IMR-90 (cell line): ENCODE data around the gene SYNGR2. TPM values are rescaled to one million over a fixed set of nuclear protein-coding genes. Genes with fewer than 3 reads are reported as not detected.

Experiments
- ATAC-seq: fragments of 200-7000 bp; cut with Tn5 transposase; 2 replicates; pipeline ENCODE4 v1.9.1; 2020; ENCODE audit warnings: low read depth, mild to moderate bottlenecking, moderate library complexity
- BruUV-seq: library from RNA; stranded (reverse); fragments of 400-500 nt; replicated peaks from 2 replicates; lab custom pipeline; 2021; lab: Mats Ljungman, UMichigan
- CTCF ChIA-PET: fragments of 300-600 bp; formaldehyde crosslinking; extraction: SDS; loops from one replicate; lab custom pipeline; 2021; ENCODE audit warnings: antibody characterized with exemption; lab: Yijun Ruan, JAX
- POLR2A ChIA-PET: fragments of 300-600 bp; sonication (Branson Sonifier 250); formaldehyde crosslinking; loops from one replicate; lab custom pipeline; 2022; ENCODE audit warnings: antibody characterized with exemption; ENCODE audit not compliant: unreplicated experiment; lab: Charles Lee
- DNase-seq: peaks from one replicate; pipeline ENCODE4 v3.0.0; 2013
- H2AFZ ChIP-seq: replicated peaks from 2 replicates; pipeline ENCODE3; 2013; ENCODE audit warnings: low read length, mild to moderate bottlenecking; ENCODE audit not compliant: poor library complexity
- H2AK5ac ChIP-seq: 2 replicates; pipeline ENCODE4 v1.6.1; 2013; ENCODE audit warnings: low read depth, low read length, inconsistent platforms
- H2AK9ac ChIP-seq: replicated peaks from 2 replicates; pipeline ENCODE3; 2013; ENCODE audit warnings: mild to moderate bottlenecking, low read depth, low read length, moderate library complexity; ENCODE audit not compliant: poor library complexity
- H2BK120ac ChIP-seq: 2 replicates; pipeline ENCODE4 v1.6.1; 2013; ENCODE audit warnings: low read depth, low read length, inconsistent platforms
- H2BK15ac ChIP-seq: 3 replicates; pipeline ENCODE4 v1.6.1; 2013; ENCODE audit warnings: low read depth, low read length, inconsistent platforms
- H2BK20ac ChIP-seq: 2 replicates; pipeline ENCODE4 v1.6.1; 2013; ENCODE audit warnings: low read depth, mild to moderate bottlenecking, inconsistent platforms, low read length, moderate library complexity
- H2BK5ac ChIP-seq: 2 replicates; pipeline ENCODE4 v1.6.1; 2013; ENCODE audit warnings: mild to moderate bottlenecking, low read depth, low read length, inconsistent platforms; ENCODE audit not compliant: poor library complexity, severe bottlenecking
- H3K14ac ChIP-seq: replicated peaks from 2 replicates; pipeline ENCODE4 v1.6.1; 2013; ENCODE audit warnings: low read depth, low read length, inconsistent platforms
- H3K18ac ChIP-seq: 2 replicates; pipeline ENCODE4 v1.6.1; 2013; ENCODE audit warnings: low read depth, low read length, control low read depth
- H3K23ac ChIP-seq: 2 replicates; pipeline ENCODE4 v1.6.1; 2013; ENCODE audit warnings: low read depth, low read length, inconsistent platforms
- H3K27ac ChIP-seq: 2 replicates; pipeline ENCODE4 v1.5.1; 2013; ENCODE audit warnings: mild to moderate bottlenecking, control low read depth, low read length; ENCODE audit not compliant: insufficient read depth
- H3K27me3 ChIP-seq: 2 replicates; pipeline ENCODE4 v1.6.1; 2013; ENCODE audit warnings: low read length; ENCODE audit not compliant: control insufficient read depth, insufficient read depth
- H3K36me3 ChIP-seq: 2 replicates; pipeline ENCODE4 v1.6.1; 2013; ENCODE audit warnings: low read length, mixed read lengths; ENCODE audit not compliant: control insufficient read depth, insufficient read depth
- H3K4ac ChIP-seq: 2 replicates; pipeline ENCODE4 v1.6.1; 2013; ENCODE audit warnings: low read depth, low read length, inconsistent platforms
- H3K4me1 ChIP-seq: 2 replicates; pipeline ENCODE4 v1.6.1; 2013; ENCODE audit warnings: low read length, mixed read lengths; ENCODE audit not compliant: control insufficient read depth, insufficient read depth
- H3K4me2 ChIP-seq: 2 replicates; pipeline ENCODE4 v1.6.1; 2013; ENCODE audit warnings: low read depth, mild to moderate bottlenecking, control low read depth, low read length, moderate library complexity
- H3K4me3 ChIP-seq: 2 replicates; pipeline ENCODE4 v1.5.1; 2013; ENCODE audit warnings: low read depth, mild to moderate bottlenecking, control low read depth, low read length, moderate library complexity; ENCODE audit not compliant: insufficient read depth
- H3K56ac ChIP-seq: 2 replicates; pipeline ENCODE4 v1.6.1; 2013; ENCODE audit warnings: low read length, inconsistent platforms; ENCODE audit not compliant: insufficient read depth; ENCODE audit errors: extremely low read depth
- H3K79me1 ChIP-seq, 2 experiments: 2 replicates each; pipeline ENCODE4 v1.6.1; 2013; ENCODE audit warnings: low read length in 2 of 2, inconsistent platforms in 1 of 2, low read depth in 1 of 2
- H3K9ac ChIP-seq: 2 replicates; pipeline ENCODE4 v1.6.1; 2013; ENCODE audit warnings: low read depth, low read length, control low read depth
- H3K9me1 ChIP-seq: 2 replicates; pipeline ENCODE4 v1.6.1; 2013; ENCODE audit warnings: low read length, inconsistent platforms; ENCODE audit not compliant: insufficient read depth
- H3K9me3 ChIP-seq: 2 replicates; pipeline ENCODE4 v1.6.1; 2013; ENCODE audit warnings: low read length; ENCODE audit not compliant: control insufficient read depth, insufficient read depth
- H4K20me1 ChIP-seq: 2 replicates; pipeline ENCODE4 v1.6.1; 2013; ENCODE audit warnings: low read length, inconsistent platforms; ENCODE audit not compliant: insufficient read depth
- H4K5ac ChIP-seq: 2 replicates; pipeline ENCODE4 v1.6.1; 2013; ENCODE audit warnings: mild to moderate bottlenecking, low read depth, low read length, control low read depth
- H4K8ac ChIP-seq, 2 experiments: 2 replicates each; pipeline ENCODE4 v1.6.1; 2013; ENCODE audit warnings: low read depth in 2 of 2, low read length in 2 of 2, control low read depth in 1 of 2, inconsistent platforms in 1 of 2
- H4K91ac ChIP-seq: 2 replicates; pipeline ENCODE4 v1.6.1; 2013; ENCODE audit warnings: low read depth, low read length, inconsistent platforms; ENCODE audit not compliant: insufficient read depth
- CEBPB ChIP-seq: IDR thresholded peaks from 2 replicates; pipeline ENCODE4 v1.6.1; 2012; ENCODE audit warnings: low read depth, low read length, improper control_type of control experiment
- MAFK ChIP-seq: IDR thresholded peaks from 2 replicates; pipeline ENCODE4 v1.6.1; 2012; ENCODE audit warnings: low read depth, low read length, improper control_type of control experiment
- NFE2L2 ChIP-seq: fragments of 150-350 bp; IDR thresholded peaks from 2 replicates; pipeline ENCODE4 v1.6.1; 2016; ENCODE audit warnings: low read depth, mild to moderate bottlenecking, low read length
- POLR2A ChIP-seq: IDR thresholded peaks from 2 replicates; pipeline ENCODE4 v1.6.1; 2012; ENCODE audit warnings: mild to moderate bottlenecking, low read depth, low read length
- RFX5 ChIP-seq: IDR thresholded peaks from 2 replicates; pipeline ENCODE4 v1.8.0; 2012; ENCODE audit warnings: low read depth, mild to moderate bottlenecking, low read length, moderate library complexity
- USF2 ChIP-seq: fragments of 150-350 bp; IDR thresholded peaks from 2 replicates; pipeline ENCODE4 v1.6.1; 2017; ENCODE audit warnings: mild to moderate bottlenecking, antibody characterized with exemption, low read length, low read depth
- WGBS, 2 experiments: methylation state at CpG; one replicate each; pipeline versions ENCODE4 v1.1.5 to v1.1.7; 2013; ENCODE audit warnings: missing lambda C conversion rate in 2 of 2; ENCODE audit not compliant: insufficient read length in 1 of 2; ENCODE audit errors: extremely low coverage in 2 of 2; 5-methylcytosine and 5-hydroxymethylcytosine counted together
- dilution Hi-C: fragments of 300-500 bp; cut with HindIII; formaldehyde crosslinking; loops from one replicate; pipeline ENCODE4 v1.14.3; 2018; ENCODE audit warnings: low sequenced_read_pairs; ENCODE audit not compliant: unreplicated experiment
- in situ Hi-C: fragments of 300-500 bp; cut with MboI; formaldehyde crosslinking; loops from 3 replicates; pipeline ENCODE4 v1.14.3; 2019; ENCODE audit warnings: low sequenced_read_pairs, inconsistent platforms, mixed read lengths
- intact Hi-C: fragments of 100-400 bp; cut with micrococcal nuclease; formaldehyde crosslinking; loops from 2 replicates; pipeline ENCODE4 v1.10.0; 2022
- polyA plus RNA-seq, 3 experiments: library from polyadenylated mRNA; depleted of rRNA; stranded (reverse); fragments of >200 nt; gene quantifications; 2 replicates each; pipeline ENCODE4 v1.2.3, GENCODE V29; 2012; ENCODE audit warnings: low replicate concordance in 1 of 3
- total RNA-seq: library from RNA; depleted of rRNA; stranded (reverse); fragments of >200 nt; gene quantifications from 2 replicates; pipeline ENCODE4 v1.2.3, GENCODE V29; 2012

SYNGR2 gene
- total and polyA plus RNA-seq, 2 of the 4 experiments (the other 2 are of a cell fraction): 11.1 to 63.1 TPM

DNA sequence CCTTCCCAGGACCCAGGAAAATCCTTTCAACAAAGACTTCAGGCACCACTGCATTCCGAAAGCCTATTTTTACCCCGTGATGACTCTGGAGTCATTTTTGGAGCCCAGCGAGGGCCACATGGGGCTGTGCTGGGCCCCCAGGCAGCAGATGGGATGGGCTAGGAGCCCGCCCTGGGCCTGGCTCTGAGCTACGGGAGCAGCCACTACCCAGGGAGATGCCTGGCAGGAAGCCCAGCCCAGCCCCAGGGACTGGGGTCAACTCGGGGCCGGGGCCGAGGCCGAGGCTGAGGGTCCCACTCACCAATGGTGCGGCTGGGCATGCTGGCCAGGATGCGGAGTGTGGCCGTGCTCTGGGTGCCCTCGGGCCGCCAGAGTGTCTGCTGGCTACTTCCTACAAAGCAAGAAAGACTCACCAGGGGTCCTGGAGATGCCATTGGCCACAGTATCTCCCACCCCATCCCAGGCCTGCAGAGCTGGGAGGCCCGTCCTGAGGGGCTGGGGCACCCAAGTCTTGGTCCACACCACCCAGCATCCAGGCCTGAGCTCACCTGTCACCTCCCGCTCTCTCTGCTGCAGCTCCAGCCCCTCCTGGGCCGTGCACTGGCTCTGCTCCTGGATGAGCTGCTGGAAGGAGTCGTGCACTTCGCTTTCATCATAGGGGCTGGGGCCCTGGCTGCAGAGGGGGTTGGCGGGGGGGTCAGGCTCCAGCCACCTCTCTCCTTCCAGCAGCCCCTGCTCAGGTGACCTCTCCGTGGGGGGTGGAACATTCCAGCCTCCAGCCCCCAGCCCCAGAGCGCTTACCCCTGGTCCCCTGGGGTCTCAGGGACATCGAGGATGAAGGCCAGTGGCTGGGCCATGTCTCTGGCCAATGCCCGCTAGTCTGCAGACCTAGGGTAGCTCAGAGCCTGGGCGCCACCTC is 42.1 kb upstream of the SYNGR2 start:
- no peak overlapping the region for H3K4me3 ChIP-seq
- no peak overlapping the region for H2BK15ac ChIP-seq
- H3K36me3 ChIP-seq: no peaks in the 10 kb centered on the region
- CTCF ChIA-PET: no interaction called here
- H3K56ac ChIP-seq: no peak overlapping the region
- H3K4me2 ChIP-seq: no peak overlapping the region
- dilution Hi-C loops (no loop called here), intact Hi-C loops (no loop called here), in situ Hi-C loops (no loop called here)
- H2AK5ac ChIP-seq: no peak overlapping the region
- H4K8ac ChIP-seq: no peak overlapping the region
- peaks cover 2% of the 10 kb centered on the region; the same call in 1 of the 2 replicates for H3K4me1 ChIP-seq
- H3K9me3 ChIP-seq: no peaks in the 10 kb centered on the region
- H3K27me3 ChIP-seq: peaks cover 45% of the 10 kb centered on the region
- no peak overlapping the region for H3K18ac ChIP-seq
- no peak overlapping the region for H2BK5ac ChIP-seq
- no peak overlapping the region for H4K91ac ChIP-seq
- no peak overlapping the region for H2AFZ ChIP-seq
- H2BK20ac ChIP-seq: no peak overlapping the region
- H4K20me1 ChIP-seq: no peaks in the 10 kb centered on the region; the same call in 1 of the 2 replicates
- no peak for ATAC-seq
- no TSS peak for BruUV-seq
- WGBS, 2 experiments: 73% methylated on average over 12 of the region's 25 CpGs; no CpG with 5 or more reads in 1 of the 2 experiments
- no peaks in the 10 kb centered on the region for H3K9me1 ChIP-seq
- no peak overlapping the region for H3K27ac ChIP-seq
- no peak overlapping the region for H2AK9ac ChIP-seq
- no peaks in the 10 kb centered on the region for H3K79me1 ChIP-seq
- H3K23ac ChIP-seq: no peak overlapping the region
- H3K4ac ChIP-seq: no peak overlapping the region
- DNase-seq: no peak
- no peak overlapping the region for H3K9ac ChIP-seq
- TF ChIP-seq POLR2A: no peak
- TF ChIP-seq USF2: no peak
- TF ChIP-seq NFE2L2: no peak
- TF ChIP-seq CEBPB: no peak
- no peak for TF ChIP-seq MAFK
- TF ChIP-seq RFX5: no peak
- POLR2A ChIA-PET: no interaction called here
- no peak overlapping the region for H2BK120ac ChIP-seq
- no peak overlapping the region for H4K5ac ChIP-seq
- H3K14ac ChIP-seq: no peak overlapping the region
